ENCODE measurements around the gene DCP2.

The DCP2 gene

DNA sequence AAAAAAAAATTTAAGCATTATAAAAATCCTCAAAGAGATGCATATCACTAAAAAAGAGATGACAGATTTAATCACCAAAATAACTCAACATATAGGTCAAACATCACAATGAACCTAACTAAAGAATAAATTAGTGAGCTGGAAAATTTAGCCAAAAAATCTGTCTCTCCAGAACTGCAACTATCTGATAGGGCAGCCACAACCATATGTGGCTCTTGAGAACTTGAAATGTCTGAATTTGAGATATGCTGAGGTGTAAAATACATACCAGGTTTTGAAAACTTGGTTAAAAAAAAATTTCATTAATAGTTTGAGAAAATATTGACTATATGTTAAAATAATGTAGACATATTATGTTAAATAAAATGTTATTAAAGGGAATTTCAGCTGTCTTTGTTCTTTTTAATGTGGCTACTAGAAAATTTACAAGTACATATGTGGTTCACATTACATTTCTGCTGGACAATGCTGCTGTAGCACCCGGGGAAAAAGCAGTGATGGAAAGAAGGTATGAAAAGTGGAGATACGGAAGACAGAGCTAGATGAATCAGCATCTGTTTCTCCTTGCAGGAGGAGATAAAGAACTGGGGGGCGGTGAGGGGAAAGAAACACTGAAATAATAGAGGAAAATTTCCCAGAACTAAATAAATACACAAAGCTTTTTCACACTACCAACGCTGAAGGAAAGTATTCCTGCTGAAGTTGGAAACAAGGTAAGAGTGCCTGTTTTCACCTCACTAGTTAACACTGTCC is 66.1 kb downstream of the DCP2 start:
- TF ChIP-seq FOXM1 (IDR thresholded peaks at IDR 0.05; ENCODE audit: borderline replicate concordance, low read depth) (no peak), TCF12 (IDR thresholded peaks at IDR 0.05; ENCODE audit: low read depth) (no peak), EGR1 (IDR thresholded peaks at IDR 0.05) (no peak), RAD21 (IDR thresholded peaks at IDR 0.05; ENCODE audit: low read depth) (no peak), CREB1 (IDR thresholded peaks at IDR 0.05; ENCODE audit: low read depth) (no peak), CEBPB (IDR thresholded peaks at IDR 0.05) (no peak), EP300 (IDR thresholded peaks at IDR 0.05; ENCODE audit: borderline replicate concordance) (no peak), TAF1 (IDR thresholded peaks at IDR 0.05; ENCODE audit: low read depth) (no peak), YY1 (IDR thresholded peaks at IDR 0.05; ENCODE audit: low read depth) (no peak), ZBTB7A (IDR thresholded peaks at IDR 0.05; ENCODE audit: low read depth) (no peak), TEAD4 (IDR thresholded peaks at IDR 0.05) (no peak)
- TF ChIP-seq, protein P1, sequence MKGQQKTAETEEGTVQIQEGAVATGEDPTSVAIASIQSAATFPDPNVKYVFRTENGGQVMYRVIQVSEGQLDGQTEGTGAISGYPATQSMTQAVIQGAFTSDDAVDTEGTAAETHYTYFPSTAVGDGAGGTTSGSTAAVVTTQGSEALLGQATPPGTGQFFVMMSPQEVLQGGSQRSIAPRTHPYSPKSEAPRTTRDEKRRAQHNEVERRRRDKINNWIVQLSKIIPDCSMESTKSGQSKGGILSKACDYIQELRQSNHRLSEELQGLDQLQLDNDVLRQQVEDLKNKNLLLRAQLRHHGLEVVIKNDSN (IDR thresholded peaks at IDR 0.05), result no peak
- TF ChIP-seq, protein P2, sequence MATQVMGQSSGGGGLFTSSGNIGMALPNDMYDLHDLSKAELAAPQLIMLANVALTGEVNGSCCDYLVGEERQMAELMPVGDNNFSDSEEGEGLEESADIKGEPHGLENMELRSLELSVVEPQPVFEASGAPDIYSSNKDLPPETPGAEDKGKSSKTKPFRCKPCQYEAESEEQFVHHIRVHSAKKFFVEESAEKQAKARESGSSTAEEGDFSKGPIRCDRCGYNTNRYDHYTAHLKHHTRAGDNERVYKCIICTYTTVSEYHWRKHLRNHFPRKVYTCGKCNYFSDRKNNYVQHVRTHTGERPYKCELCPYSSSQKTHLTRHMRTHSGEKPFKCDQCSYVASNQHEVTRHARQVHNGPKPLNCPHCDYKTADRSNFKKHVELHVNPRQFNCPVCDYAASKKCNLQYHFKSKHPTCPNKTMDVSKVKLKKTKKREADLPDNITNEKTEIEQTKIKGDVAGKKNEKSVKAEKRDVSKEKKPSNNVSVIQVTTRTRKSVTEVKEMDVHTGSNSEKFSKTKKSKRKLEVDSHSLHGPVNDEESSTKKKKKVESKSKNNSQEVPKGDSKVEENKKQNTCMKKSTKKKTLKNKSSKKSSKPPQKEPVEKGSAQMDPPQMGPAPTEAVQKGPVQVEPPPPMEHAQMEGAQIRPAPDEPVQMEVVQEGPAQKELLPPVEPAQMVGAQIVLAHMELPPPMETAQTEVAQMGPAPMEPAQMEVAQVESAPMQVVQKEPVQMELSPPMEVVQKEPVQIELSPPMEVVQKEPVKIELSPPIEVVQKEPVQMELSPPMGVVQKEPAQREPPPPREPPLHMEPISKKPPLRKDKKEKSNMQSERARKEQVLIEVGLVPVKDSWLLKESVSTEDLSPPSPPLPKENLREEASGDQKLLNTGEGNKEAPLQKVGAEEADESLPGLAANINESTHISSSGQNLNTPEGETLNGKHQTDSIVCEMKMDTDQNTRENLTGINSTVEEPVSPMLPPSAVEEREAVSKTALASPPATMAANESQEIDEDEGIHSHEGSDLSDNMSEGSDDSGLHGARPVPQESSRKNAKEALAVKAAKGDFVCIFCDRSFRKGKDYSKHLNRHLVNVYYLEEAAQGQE (IDR thresholded peaks at IDR 0.05; ENCODE audit: low read depth), result no peak
- TF ChIP-seq, protein P3, sequence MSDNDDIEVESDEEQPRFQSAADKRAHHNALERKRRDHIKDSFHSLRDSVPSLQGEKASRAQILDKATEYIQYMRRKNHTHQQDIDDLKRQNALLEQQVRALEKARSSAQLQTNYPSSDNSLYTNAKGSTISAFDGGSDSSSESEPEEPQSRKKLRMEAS (IDR thresholded peaks at IDR 0.05), result no peak

DNA sequence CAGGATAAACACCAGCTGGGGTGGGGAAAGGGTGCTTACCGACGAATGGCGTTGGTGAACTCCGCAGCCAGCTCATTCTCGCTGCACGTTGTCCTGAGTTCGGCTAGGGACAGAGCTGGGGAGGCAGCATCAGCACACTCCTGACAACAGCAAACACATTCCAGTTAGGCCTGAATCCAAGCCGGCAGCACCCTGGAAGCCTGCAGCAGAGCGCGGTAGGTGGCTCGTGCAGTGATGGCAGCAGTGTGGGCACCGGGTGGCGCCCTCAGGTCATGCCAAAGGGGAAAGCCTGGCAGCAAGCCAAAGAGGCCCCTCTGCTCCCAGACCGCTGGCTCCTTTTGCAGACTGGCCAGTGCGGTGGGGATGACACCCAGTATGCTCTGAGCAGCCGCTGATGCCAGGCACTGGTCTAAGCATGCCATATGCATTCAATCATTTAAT is 66.9 kb downstream of the DCP2 start:
- no peak for TF ChIP-seq EP300 (IDR thresholded peaks at IDR 0.05; ENCODE audit: borderline replicate concordance)
- peak; percentile 64 for TF ChIP-seq RAD21 (IDR thresholded peaks at IDR 0.05; ENCODE audit: low read depth)
- peak; percentile 85 for TF ChIP-seq NFIC (IDR thresholded peaks at IDR 0.05)

DNA sequence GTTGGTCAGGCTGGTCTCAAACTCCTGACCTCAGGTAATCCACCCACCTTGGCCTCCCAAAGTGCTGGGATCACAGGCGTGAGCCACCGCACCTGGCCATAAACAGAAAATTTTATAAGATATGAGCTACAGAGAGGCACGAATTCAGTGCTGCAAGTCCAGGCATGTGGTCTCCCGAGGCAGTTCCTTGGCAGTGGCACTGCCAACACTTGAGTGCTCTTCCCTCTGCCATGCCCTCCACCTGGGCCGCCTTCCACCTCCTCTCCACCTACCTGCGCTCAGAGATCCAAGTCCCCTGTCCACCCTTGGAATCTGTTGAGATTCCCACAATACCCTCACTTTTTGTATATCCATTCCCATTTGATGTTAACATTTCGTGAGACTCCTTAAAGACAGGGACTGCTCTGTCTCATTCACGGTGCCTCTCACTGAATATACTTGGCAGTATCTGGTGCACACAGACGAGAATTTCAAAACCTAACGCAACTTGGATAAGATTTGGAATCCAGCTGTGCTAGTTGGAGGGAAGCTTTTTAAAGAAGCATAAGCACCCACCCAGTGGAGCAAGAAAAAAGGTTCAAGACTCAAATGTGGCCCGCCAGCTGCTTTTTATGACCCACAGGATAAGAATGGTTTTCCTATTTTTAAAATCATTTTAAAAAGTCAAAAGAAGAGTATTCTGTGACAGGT is 68.3 kb downstream of the DCP2 start:
- TF ChIP-seq NFIC (IDR thresholded peaks at IDR 0.05) (no peak), EP300 (IDR thresholded peaks at IDR 0.05; ENCODE audit: borderline replicate concordance) (no peak), YY1 (IDR thresholded peaks at IDR 0.05; ENCODE audit: low read depth) (no peak), CREB1 (IDR thresholded peaks at IDR 0.05; ENCODE audit: low read depth) (no peak), FOXM1 (IDR thresholded peaks at IDR 0.05; ENCODE audit: borderline replicate concordance, low read depth) (no peak), TCF12 (IDR thresholded peaks at IDR 0.05; ENCODE audit: low read depth) (no peak), EGR1 (IDR thresholded peaks at IDR 0.05) (no peak), RAD21 (IDR thresholded peaks at IDR 0.05; ENCODE audit: low read depth) (no peak), TAF1 (IDR thresholded peaks at IDR 0.05; ENCODE audit: low read depth) (no peak)
- TF ChIP-seq, protein P3 (IDR thresholded peaks at IDR 0.05), result no peak
- TF ChIP-seq, protein P1 (IDR thresholded peaks at IDR 0.05), result no peak

DNA sequence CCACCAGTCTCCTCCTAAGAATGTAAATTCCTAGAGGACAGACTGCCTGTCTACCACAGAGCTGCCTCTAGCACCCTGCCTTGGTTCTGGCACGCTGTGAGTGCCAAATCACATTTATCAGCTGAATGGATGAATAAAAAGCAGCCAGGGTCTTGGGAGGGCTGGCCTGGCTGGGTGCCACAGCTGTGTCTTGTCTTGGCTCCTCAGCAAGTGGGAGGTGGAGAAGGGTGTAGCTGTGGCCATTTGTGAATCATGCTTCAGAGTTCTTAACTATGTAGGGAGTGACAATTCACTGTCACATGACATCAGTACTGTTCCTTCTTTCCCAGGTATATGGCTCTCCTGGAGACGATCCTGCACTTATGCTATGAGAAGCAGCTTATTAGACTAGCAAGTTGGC is 70.6 kb downstream of the DCP2 start:
- TF ChIP-seq NFIC (IDR thresholded peaks at IDR 0.05), result peak; percentile 59; the same call in 1 of the 2 replicates
- TF ChIP-seq, protein P3 (IDR thresholded peaks at IDR 0.05), result no peak
- no peak for TF ChIP-seq CREB1 (IDR thresholded peaks at IDR 0.05; ENCODE audit: low read depth)
- TF ChIP-seq TAF1 (IDR thresholded peaks at IDR 0.05; ENCODE audit: low read depth), result no peak
- TF ChIP-seq FOXM1 (IDR thresholded peaks at IDR 0.05; ENCODE audit: borderline replicate concordance, low read depth), result no peak
- TF ChIP-seq, protein P1 (IDR thresholded peaks at IDR 0.05), result peak; percentile 56; the same call in 1 of the 2 replicates
- TF ChIP-seq TEAD4 (IDR thresholded peaks at IDR 0.05), result peak; percentile 41; the same call in 1 of the 2 replicates
- TF ChIP-seq, protein P2 (IDR thresholded peaks at IDR 0.05; ENCODE audit: low read depth), result no peak
- TF ChIP-seq EP300 (IDR thresholded peaks at IDR 0.05; ENCODE audit: borderline replicate concordance), result no peak
- TF ChIP-seq RAD21 (IDR thresholded peaks at IDR 0.05; ENCODE audit: low read depth), result no peak
- TF ChIP-seq CEBPB (IDR thresholded peaks at IDR 0.05), result no peak
- TF ChIP-seq YY1 (IDR thresholded peaks at IDR 0.05; ENCODE audit: low read depth), result no peak
- no peak for TF ChIP-seq TCF12 (IDR thresholded peaks at IDR 0.05; ENCODE audit: low read depth)
- no peak for TF ChIP-seq EGR1 (IDR thresholded peaks at IDR 0.05)
- TF ChIP-seq ZBTB7A (IDR thresholded peaks at IDR 0.05; ENCODE audit: low read depth), result no peak

Measured in Ishikawa (cell line).